Endothelial cell (in vitro differentiated cells): ENCODE results near the gene HS6ST3. TPM values are rescaled to one million over a fixed set of nuclear protein-coding genes. Genes with fewer than 3 reads are reported as not detected.
"Not testable (repeated sequence)": the region's sequence is repeated elsewhere in the genome, so short reads cannot be mapped to it uniquely, and the experiment has no call there.

Experiments
- DNase-seq: peaks from one replicate; pipeline ENCODE4 v3.0.0; 2021; ENCODE audit warnings: low spot score
- H3K27ac Mint-ChIP-seq: one replicate; pipeline ENCODE4 v1.8.0; 2021; ENCODE audit warnings: mixed read lengths, inconsistent platforms; ENCODE audit not compliant: unreplicated experiment
- H3K27me3 Mint-ChIP-seq: one replicate; pipeline ENCODE4 v1.8.0; 2021; ENCODE audit warnings: mild to moderate bottlenecking, moderate library complexity, mixed read lengths, inconsistent platforms; ENCODE audit not compliant: unreplicated experiment
- H3K36me3 Mint-ChIP-seq: one replicate; pipeline ENCODE4 v1.8.0; 2021; ENCODE audit warnings: mild to moderate bottlenecking, low read depth, mixed read lengths, inconsistent platforms; ENCODE audit not compliant: unreplicated experiment
- H3K4me1 Mint-ChIP-seq: one replicate; pipeline ENCODE4 v1.8.0; 2021; ENCODE audit warnings: mild to moderate bottlenecking, mixed read lengths, inconsistent platforms; ENCODE audit not compliant: unreplicated experiment
- H3K4me3 Mint-ChIP-seq: one replicate; pipeline ENCODE4 v1.8.0; 2021; ENCODE audit warnings: mild to moderate bottlenecking, mixed read lengths, inconsistent platforms; ENCODE audit not compliant: unreplicated experiment
- H3K9me3 Mint-ChIP-seq: one replicate; pipeline ENCODE4 v1.8.0; 2021; ENCODE audit warnings: mixed read lengths, inconsistent platforms; ENCODE audit not compliant: unreplicated experiment
- CTCF ChIP-seq: fragments of 200-600 bp; sonication (generic); IDR thresholded peaks from one replicate; pipeline ENCODE4 v1.5.0; 2021; ENCODE audit warnings: antibody characterized with exemption; ENCODE audit not compliant: unreplicated experiment
- total RNA-seq: library from RNA; stranded (reverse); fragmentation: NEBNext Ultra II Directional; extraction: Animal tissue kit (Norgen Biotek cat#: 25700); gene quantifications from one replicate; pipeline ENCODE4 v1.2.1, GENCODE V29; 2021; ENCODE audit not compliant: unreplicated experiment

The HS6ST3 gene
- total RNA-seq, 1 donor from 2014 or later, result 1.9 TPM

DNA sequence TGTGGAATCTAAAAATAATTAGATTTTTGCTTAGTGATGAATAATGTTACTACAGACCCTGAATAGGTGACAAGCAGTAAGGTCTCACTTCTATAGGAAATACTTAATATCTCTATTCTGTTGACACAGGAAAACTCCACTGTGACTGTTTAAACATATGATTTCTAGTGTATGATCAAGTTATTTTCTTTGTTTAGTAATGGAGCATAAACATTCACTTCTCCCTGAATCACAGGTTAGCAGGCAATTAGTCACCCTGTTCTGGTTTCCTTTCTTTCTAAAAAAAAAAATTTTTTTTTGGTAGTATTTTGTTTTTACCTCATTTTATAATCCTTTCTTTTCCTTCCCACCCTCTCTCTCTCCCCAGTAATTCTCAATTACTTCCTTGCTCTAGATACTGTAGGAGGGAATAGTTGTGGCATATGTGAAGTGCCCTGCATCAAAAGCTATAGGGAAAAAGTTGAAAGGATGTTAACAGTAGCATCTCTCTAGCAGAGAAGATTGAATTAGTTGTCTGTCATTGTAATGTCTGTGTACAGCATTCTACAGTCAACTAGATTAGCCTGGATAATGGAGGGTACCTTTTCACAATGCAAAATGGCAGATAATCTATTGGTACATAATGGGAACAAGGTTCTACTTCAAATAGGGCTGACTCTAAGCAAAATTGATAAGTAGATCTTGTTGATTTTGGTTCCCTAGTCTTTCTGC, 3.5 kb downstream of the HS6ST3 start:
- H3K4me3 Mint-ChIP-seq, result peak overlapping the region; percentile 19
- H3K9me3 Mint-ChIP-seq, result no peaks in the 10 kb centered on the region
- H3K4me1 Mint-ChIP-seq, result peaks cover 28% of the 10 kb centered on the region
- H3K27ac Mint-ChIP-seq, result peak overlapping the region; percentile 12
- peaks cover 15% of the 10 kb centered on the region for H3K27me3 Mint-ChIP-seq
- DNase-seq, result no peak
- H3K36me3 Mint-ChIP-seq, result peaks cover 4% of the 10 kb centered on the region
- no peak for TF ChIP-seq CTCF

GRCh38 chr13:96100457-96101220, 10.7 kb downstream of the HS6ST3 start:
- Mint-ChIP-seq H3K4me3 (no peak overlapping the region), H3K27ac (no peak overlapping the region), H3K27me3 (no peaks in the 10 kb centered on the region)

DNA sequence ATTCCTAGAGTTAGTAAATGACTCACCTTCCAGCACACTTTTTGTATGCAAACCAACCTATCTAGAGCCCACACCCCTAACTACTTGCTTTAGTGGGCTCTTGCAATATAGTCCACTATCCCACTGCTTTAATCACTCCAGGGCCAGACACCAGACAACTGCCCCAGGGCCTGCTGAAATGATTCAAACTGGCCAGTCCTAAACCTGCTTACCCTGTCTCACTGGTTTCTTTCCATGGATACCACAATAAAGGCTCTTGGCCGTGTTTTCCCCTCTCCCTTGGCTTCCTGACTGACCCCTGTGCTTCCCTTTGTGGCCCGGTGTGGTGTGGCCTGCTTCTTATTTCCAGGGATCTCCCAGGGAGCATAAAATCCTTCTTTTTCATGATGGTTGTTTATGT, 14.6 kb downstream of the HS6ST3 start:
- no peak for TF ChIP-seq CTCF
- Mint-ChIP-seq H3K36me3 (peaks cover 22% of the 10 kb centered on the region), H3K9me3 (peaks cover 11% of the 10 kb centered on the region), H3K27ac (no peak overlapping the region), H3K4me3 (no peak overlapping the region), H3K27me3 (peaks cover 2% of the 10 kb centered on the region), H3K4me1 (peaks cover 10% of the 10 kb centered on the region)
- no peak for DNase-seq

More at GRCh38 chr13:96100457-96101220, 10.7 kb downstream of the HS6ST3 start:
- Mint-ChIP-seq H3K36me3 (no peaks in the 10 kb centered on the region), H3K9me3 (no peaks in the 10 kb centered on the region), H3K4me1 (peaks cover 10% of the 10 kb centered on the region)
- no peak for DNase-seq
- TF ChIP-seq CTCF, result no peak

DNA sequence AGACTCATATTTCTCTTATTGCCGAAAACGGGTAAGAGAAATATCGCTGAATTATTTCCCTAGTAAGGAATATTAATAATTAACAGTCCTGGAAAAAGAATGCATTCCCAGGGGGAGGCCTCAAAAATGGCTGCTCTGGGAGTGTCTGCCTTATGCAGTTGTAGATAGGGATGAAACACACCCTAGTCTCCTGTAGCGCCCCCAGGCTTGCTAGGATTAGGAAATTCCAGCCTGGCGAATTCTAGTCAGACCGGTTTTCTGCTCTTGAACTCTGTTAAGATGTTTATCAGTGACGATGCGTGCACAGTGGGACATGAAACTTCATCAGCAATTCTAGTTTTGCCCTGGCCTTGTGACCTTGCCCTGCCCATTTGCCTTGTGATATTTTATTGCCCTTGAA, 18.2 kb downstream of the HS6ST3 start:
- not testable (repeated sequence) for DNase-seq, H3K4me3 Mint-ChIP-seq, H3K27ac Mint-ChIP-seq, H3K4me1 Mint-ChIP-seq, H3K27me3 Mint-ChIP-seq
- H3K9me3 Mint-ChIP-seq, result peaks cover 11% of the 10 kb centered on the region
- H3K36me3 Mint-ChIP-seq, result peaks cover 27% of the 10 kb centered on the region

DNA sequence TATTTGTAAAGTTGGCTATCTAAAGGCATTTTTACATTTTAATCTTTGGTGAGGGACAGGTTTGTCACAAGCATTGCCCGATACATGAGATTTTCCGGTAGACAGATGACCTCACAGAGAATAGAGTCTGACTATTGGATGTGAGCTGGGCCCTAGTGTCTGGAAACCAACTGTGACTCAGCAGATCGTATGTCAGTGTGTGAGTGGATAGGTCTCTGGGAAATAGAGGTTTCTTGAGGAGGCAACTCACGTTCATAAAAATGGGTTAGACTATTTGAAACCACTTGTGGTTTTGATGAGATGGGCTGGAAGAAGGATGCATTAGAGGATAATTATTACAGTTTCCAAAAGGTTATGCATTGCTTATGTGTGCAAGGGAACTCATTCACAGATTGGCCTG, 19.2 kb downstream of the HS6ST3 start:
- H3K27ac Mint-ChIP-seq, result no peak overlapping the region
- H3K9me3 Mint-ChIP-seq, result peaks cover 11% of the 10 kb centered on the region
- peak overlapping the region; percentile 22 for H3K4me3 Mint-ChIP-seq
- H3K36me3 Mint-ChIP-seq, result peaks cover 27% of the 10 kb centered on the region
- peaks cover 2% of the 10 kb centered on the region for H3K27me3 Mint-ChIP-seq
- no peak for DNase-seq
- TF ChIP-seq CTCF, result no peak
- H3K4me1 Mint-ChIP-seq, result peaks cover 4% of the 10 kb centered on the region
